Cardiac fibroblast (primary cell): ENCODE measurements around the gene BLM.
A peak's percentile ranks its signal among the peaks of the same experiment; 100 is the strongest.

ENCODE experiments used
- DNase-seq, 2 donors: peaks; one replicate each; pipeline versions ENCODE4 v3.0.0 to v3.0.0-alpha.2; 2010; ENCODE audit warnings: low read depth in 2 of 2
- H3K4me3 ChIP-seq, 2 donors: replicated peaks in 1 of 2; 1 replicate in 1 of 2; 2 replicates in 1 of 2; pipeline ENCODE4 v1.5.1; 2011; ENCODE audit warnings: low read depth in 2 of 2, low read length in 2 of 2, mild to moderate bottlenecking in 2 of 2, moderate library complexity in 1 of 2
- TF ChIP-seq, protein P1 (sequence below): IDR thresholded peaks from one replicate; pipeline ENCODE4 v1.5.1; 2011; ENCODE audit warnings: low read depth, mild to moderate bottlenecking, low read length, inconsistent platforms

The BLM gene

GRCh38 chr15:90694987-90695386, 22.2 kb upstream of the BLM start:
- TF ChIP-seq, protein P1, sequence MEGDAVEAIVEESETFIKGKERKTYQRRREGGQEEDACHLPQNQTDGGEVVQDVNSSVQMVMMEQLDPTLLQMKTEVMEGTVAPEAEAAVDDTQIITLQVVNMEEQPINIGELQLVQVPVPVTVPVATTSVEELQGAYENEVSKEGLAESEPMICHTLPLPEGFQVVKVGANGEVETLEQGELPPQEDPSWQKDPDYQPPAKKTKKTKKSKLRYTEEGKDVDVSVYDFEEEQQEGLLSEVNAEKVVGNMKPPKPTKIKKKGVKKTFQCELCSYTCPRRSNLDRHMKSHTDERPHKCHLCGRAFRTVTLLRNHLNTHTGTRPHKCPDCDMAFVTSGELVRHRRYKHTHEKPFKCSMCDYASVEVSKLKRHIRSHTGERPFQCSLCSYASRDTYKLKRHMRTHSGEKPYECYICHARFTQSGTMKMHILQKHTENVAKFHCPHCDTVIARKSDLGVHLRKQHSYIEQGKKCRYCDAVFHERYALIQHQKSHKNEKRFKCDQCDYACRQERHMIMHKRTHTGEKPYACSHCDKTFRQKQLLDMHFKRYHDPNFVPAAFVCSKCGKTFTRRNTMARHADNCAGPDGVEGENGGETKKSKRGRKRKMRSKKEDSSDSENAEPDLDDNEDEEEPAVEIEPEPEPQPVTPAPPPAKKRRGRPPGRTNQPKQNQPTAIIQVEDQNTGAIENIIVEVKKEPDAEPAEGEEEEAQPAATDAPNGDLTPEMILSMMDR = no peak
- no peak for DNase-seq
- H3K4me3 ChIP-seq = no peak overlapping the region

DNA sequence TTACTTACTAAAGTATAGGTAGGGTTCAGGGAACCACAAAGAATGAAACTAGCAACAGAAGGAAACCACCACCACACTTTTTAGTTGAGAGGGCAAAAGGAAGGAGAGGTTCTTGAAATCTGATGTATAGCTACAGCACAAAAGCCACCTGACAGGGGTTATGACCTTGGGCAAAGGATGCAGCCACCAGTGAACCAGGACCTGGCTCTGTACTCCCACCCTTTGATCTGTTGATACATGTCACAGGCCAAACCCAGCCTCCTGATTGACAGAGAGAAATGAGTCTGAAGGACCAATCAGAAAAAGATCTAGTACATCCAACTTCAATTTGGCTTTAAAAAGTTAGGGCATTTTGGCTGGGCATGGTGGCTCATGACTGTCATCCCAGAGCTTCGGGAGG, 20.0 kb upstream of the BLM start:
- DNase-seq = no peak
- H3K4me3 ChIP-seq = no peak overlapping the region
- TF ChIP-seq, protein P1 = no peak

DNA sequence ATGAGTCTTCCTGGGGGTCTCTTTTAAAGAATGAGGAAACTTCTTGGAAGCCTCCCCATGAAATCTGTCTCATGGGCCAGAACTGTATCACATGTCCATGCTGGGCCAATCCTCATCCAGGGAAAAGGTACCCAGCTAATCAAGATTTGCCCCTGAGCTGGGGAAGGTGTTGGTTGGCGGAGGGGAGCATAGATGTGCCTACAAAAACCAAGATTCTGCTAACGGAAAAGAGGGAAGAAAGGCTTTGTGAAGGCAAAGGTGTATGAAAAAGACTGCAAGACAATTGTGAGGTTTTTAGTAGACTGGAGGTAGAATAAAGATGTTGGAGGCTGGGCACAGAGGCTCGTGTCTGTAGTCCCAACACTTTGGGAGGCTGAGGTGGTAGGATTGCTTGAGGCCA, 18.5 kb upstream of the BLM start:
- TF ChIP-seq, protein P1 = no peak
- H3K4me3 ChIP-seq = no peak overlapping the region
- DNase-seq = no peak

DNA sequence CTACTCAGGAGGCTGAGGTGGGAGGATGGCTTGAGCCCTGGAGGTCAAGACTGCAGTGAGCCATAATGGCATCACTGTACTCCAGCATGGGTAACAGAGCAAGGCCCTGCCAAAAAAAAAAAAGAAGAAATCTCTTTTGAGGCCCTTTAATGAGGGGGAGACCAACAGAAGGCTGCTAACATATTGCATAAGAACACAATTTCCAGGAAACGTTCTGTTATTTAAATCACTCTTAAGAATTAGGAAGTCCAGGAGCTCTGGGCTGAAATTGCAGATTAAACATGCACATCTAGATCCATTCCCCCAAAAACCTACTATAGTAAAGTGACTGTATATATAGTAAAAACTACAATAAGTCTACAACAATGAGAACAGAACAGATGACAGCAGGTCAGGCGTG, 16.1 kb upstream of the BLM start:
- H3K4me3 ChIP-seq = no peak overlapping the region
- TF ChIP-seq, protein P1 = no peak
- no peak for DNase-seq

- TF ChIP-seq, protein P1 = no peak
- H3K4me3 ChIP-seq = no peak overlapping the region
- peak; percentile 29 to 31 for DNase-seq
Observed at GRCh38 chr15:90701880-90702630, 15.1 kb upstream of the BLM start.

DNA sequence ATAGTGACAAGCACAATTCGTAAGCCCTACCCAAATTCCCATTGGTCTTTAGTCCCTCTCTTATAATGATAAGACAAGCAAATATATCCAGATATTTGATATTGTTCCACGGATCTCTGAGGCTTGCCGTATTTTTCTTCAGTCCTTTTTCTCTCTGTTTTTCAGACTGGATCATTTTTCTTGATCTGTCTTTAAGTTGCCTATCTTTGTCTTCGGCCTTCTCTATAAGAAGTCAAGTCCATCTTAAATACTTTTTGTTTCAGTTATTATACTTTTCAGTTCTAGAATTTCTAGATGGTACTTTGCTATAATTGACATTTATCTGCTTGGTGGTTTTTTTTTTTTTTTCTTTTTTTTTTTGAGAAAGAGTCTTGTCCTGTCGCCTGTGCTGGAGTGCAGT, 13.7 kb upstream of the BLM start:
- no peak for DNase-seq
- TF ChIP-seq, protein P1 = no peak
- no peak overlapping the region for H3K4me3 ChIP-seq

- no peak overlapping the region for H3K4me3 ChIP-seq
- DNase-seq = no peak
- TF ChIP-seq, protein P1 = no peak
Observed at GRCh38 chr15:90705212-90705611, 11.9 kb upstream of the BLM start.
